Measurements from ENCODE around the gene JDP2. TPM values are rescaled to one million over a fixed set of nuclear protein-coding genes. Genes with fewer than 3 reads are reported as not detected.

Gene JDP2
- total and polyA plus RNA-seq, 2 of the 4 experiments (the other 2 are of a cell fraction) = 35.7 to 38.4 TPM

GRCh38 chr14:75443203-75443969, 15.6 kb downstream of the JDP2 start:
- no peak overlapping the region for H2BK15ac ChIP-seq (ENCODE audit: low read depth, low read length)
- no peaks in the 10 kb centered on the region for H3K27me3 ChIP-seq (ENCODE audit: control insufficient read depth, insufficient read depth, low read length)
- no peak overlapping the region for H3K4me2 ChIP-seq (ENCODE audit: low read depth, low read length)
- no peak overlapping the region for H2AK9ac ChIP-seq (replicated peaks; ENCODE audit: low read depth, low read length, poor library complexity)
- H2AK5ac ChIP-seq (ENCODE audit: low read depth, low read length) = no peak overlapping the region
- peaks cover 53% of the 10 kb centered on the region for H3K36me3 ChIP-seq (ENCODE audit: control insufficient read depth, insufficient read depth, low read length)
- no peak overlapping the region for H3K9ac ChIP-seq (ENCODE audit: low read depth, low read length)
- H3K23ac ChIP-seq (ENCODE audit: low read depth, low read length) = no peak overlapping the region
- DNase-seq (no peak), ATAC-seq (ENCODE audit: low read depth) (no peak)
- no peak overlapping the region for H4K91ac ChIP-seq (ENCODE audit: insufficient read depth, low read depth, low read length)
- peaks cover 24% of the 10 kb centered on the region for H3K4me1 ChIP-seq (ENCODE audit: control insufficient read depth, insufficient read depth, low read length)
- no peak overlapping the region for H2BK120ac ChIP-seq (ENCODE audit: low read depth, low read length)
- dilution Hi-C loops (cut with HindIII; ENCODE audit: low sequenced_read_pairs, unreplicated experiment) (no loop called here), intact Hi-C loops (cut with micrococcal nuclease) (no loop called here), in situ Hi-C loops (cut with MboI; ENCODE audit: low sequenced_read_pairs) (no loop called here)
- H3K4me3 ChIP-seq (ENCODE audit: insufficient read depth, low read depth, low read length) = no peak overlapping the region
- H4K20me1 ChIP-seq (ENCODE audit: insufficient read depth, low read length) = peaks cover 91% of the 10 kb centered on the region
- ChIA-PET CTCF (interaction anchor here (0.7 kb wide), 2 partner anchors 13 to 1532 kb away, joined by 3 to 4 read pairs; no protein-coding TSS in a partner anchor), POLR2A (ENCODE audit: unreplicated experiment) (no interaction called here)
- H2BK20ac ChIP-seq (ENCODE audit: low read depth, low read length) = no peak overlapping the region
- no peak overlapping the region for H3K14ac ChIP-seq (replicated peaks; ENCODE audit: low read depth, low read length)
- no CpG with 5 or more reads among the region's 7 CpGs for WGBS, 2 experiments (ENCODE audit: extremely low coverage in 2 of 2, insufficient read length in 1 of 2)
- no peak overlapping the region for H4K8ac ChIP-seq (ENCODE audit: low read depth in 2 of 2, low read length in 2 of 2)
- H3K27ac ChIP-seq (ENCODE audit: insufficient read depth, low read length) = no peak overlapping the region
- H3K56ac ChIP-seq (ENCODE audit: extremely low read depth, insufficient read depth, low read length) = no peak overlapping the region
- TF ChIP-seq MAFK (IDR thresholded peaks at IDR 0.05; ENCODE audit: low read depth, low read length) (peak; percentile 53; the same call in 1 of the 2 replicates), CEBPB (IDR thresholded peaks at IDR 0.05; ENCODE audit: low read depth, low read length) (no peak), RCOR1 (IDR thresholded peaks at IDR 0.05; ENCODE audit: insufficient replicate concordance, low read length) (no peak), CHD1 (IDR thresholded peaks at IDR 0.05; ENCODE audit: low read depth, low read length) (no peak)
- H4K5ac ChIP-seq (ENCODE audit: low read depth, low read length) = no peak overlapping the region
- no TSS peak for BruUV-seq (replicated peaks)
- H2AFZ ChIP-seq (replicated peaks; ENCODE audit: low read length, poor library complexity) = no peak overlapping the region
- H2BK5ac ChIP-seq (ENCODE audit: low read depth, low read length, poor library complexity, severe bottlenecking) = no peak overlapping the region
- H3K9me1 ChIP-seq (ENCODE audit: insufficient read depth, low read length) = peaks cover 36% of the 10 kb centered on the region
- no peaks in the 10 kb centered on the region for H3K9me3 ChIP-seq (ENCODE audit: control insufficient read depth, insufficient read depth, low read length)
- H3K18ac ChIP-seq (ENCODE audit: low read depth, low read length) = no peak overlapping the region
- H3K79me1 ChIP-seq (ENCODE audit: low read depth in 1 of 2, low read length in 2 of 2) = peaks cover 40 to 83% of the 10 kb centered on the region in 2 experiments
- no peak overlapping the region for H3K4ac ChIP-seq (ENCODE audit: low read depth, low read length)
